Measurements from ENCODE around the gene HNRNPL. TPM values are rescaled to one million over a fixed set of nuclear protein-coding genes. Genes with fewer than 3 reads are reported as not detected.
A peak's percentile ranks its signal among the peaks of the same experiment; 100 is the strongest.

HNRNPL gene
- total and polyA plus RNA-seq, 2 of the 8 experiments (the other 6 are each of a cell fraction or from before 2014, with no cell fraction given) = 404 to 779 TPM

- TF ChIP-seq FOSL1 (IDR thresholded peaks at IDR 0.05; ENCODE audit: insufficient read depth, low read depth, low read length) (no peak), EZH2 (IDR thresholded peaks at IDR 0.05; ENCODE audit: low read depth, low read length, severe bottlenecking) (no peak), PHF8 (conservative IDR thresholded peaks at IDR 0.05; ENCODE audit: low read depth, low read length) (peak; percentile 92), BACH1 (IDR thresholded peaks at IDR 0.05; ENCODE audit: low read length) (0 out of 2 replicates have a peak, but pooled peaks have one; percentile 36), SIN3A (conservative IDR thresholded peaks at IDR 0.05 in 1 of 2, IDR thresholded peaks at IDR 0.05 in 1 of 2; ENCODE audit: low read depth in 1 of 2, low read length in 2 of 2) (peak in 1 of 2 experiments; percentile 22; a peak in 1 of 4 replicates), ZNF274 (IDR thresholded peaks at IDR 0.05; ENCODE audit: borderline replicate concordance, extremely low read depth, low read length) (no peak), MAX (IDR thresholded peaks at IDR 0.05) (peak; percentile 84), CREB1 (IDR thresholded peaks at IDR 0.05) (peak; percentile 53)
These were observed 483 bp downstream of the HNRNPL start (continued) for GRCh38 chr19:38849147-38849859.

All from H1 (cell line).